Measurements from ENCODE around the gene KCP. TPM values are rescaled to one million over a fixed set of nuclear protein-coding genes. Genes with fewer than 3 reads are reported as not detected.
"Not testable (repeated sequence)": the region's sequence is repeated elsewhere in the genome, so short reads cannot be mapped to it uniquely, and the experiment has no call there.

Gene KCP
- polyA plus RNA-seq, 3 donors = 0.26 to 2.0 (median 1.5) TPM

DNA sequence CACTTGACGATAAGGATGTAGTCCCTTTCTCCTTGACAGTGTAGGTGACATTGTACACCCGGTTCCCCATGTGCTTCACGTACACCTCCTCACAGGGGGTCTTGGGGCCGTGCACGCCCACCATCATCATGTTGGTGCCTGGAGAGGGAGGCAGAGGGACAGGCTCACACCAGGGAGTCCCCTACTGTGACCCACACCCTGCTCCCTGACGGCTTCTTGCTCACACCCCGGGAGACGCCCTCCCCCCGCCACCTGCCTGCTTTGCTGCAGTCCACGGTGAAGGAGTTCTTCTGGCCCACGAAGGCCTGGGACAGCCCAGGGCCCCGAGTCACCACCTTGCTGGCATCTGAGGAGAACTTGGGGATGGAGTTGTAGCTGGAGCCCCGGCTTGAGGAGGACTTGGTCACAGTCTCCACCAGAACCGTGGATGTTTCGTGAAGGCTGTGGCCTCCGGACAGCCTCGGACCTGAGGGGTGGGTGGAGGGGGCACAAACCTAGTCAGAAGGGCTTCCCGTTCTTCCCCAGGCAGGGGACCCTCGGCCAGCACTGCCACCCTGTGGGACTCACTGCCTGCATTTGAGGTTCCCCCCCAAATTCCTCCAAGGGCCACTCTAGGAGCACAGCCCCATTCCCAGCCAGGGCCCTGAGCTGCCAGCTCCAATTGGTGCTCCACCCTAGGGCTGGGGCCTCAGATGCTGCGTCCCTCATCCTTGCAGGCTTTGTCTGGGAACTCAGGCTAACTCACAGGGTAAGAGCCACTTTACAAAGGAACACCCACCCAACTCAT, 2.4 kb upstream of the KCP start:
- WGBS, 3 donors = 64 to 92% (median 90%) methylated on average over 4 to 10 of the region's 20 CpGs
- not testable (repeated sequence) for H3K27ac ChIP-seq (ENCODE audit: low read depth, low read length)

DNA sequence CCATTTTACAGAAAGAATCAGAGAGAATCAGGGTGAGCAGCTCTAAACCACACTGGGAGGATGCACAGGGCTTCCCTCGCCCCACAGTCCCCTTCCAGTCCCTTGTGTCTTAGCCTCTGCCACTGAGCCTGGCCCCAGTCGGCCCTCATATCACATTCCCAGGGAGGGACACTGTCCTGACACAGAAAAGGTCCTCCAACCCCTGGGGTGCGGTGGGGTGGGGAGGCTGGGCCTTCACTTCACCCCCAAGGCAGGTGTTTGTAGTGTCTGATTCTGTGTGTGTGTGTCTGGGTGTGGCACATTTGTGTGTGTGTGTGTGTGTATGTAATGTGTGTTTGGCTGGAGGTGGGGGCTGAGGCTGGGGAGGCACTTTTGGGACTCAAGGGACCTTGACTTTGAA, 1.8 kb upstream of the KCP start:
- WGBS, 3 donors = 72 to 82% (median 78%) methylated on average over 3 of the region's 3 CpGs
- H3K27ac ChIP-seq (ENCODE audit: low read depth, low read length) = no peak overlapping the region

DNA sequence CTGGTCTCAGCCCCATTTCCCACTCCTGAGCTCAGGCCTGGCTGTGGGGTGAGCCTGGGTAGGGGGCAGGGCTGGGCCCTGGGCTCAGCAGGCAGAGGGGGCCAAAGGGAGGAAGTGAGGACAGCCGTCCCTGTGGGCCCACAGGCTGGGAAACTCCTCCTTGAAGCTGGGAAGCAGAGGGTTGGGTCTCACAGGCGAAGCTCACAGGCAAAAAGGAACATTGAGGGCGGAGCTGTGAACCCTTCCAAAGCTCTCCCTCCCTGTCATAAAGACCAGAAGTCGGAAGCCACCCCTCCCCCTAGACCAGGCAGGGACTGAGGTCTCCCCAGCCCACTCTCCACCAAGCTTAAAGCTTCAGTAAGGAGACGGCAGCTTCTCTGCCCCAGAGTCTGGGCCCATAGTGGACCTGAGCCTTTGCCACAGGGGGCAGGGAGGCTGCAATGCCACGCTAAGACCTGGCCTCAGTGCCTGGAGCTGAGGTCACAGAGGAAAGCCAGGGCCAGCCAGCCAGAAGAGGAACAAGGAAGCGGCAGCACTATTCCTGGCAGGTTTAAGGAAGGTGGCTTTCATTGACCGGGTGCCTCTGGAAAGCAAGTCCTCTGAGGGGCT, 1.0 kb upstream of the KCP start:
- 46 to 79% (median 47%) methylated on average over 8 of the region's 8 CpGs for WGBS, 3 donors
- no peak overlapping the region for H3K27ac ChIP-seq (ENCODE audit: low read depth, low read length)

DNA sequence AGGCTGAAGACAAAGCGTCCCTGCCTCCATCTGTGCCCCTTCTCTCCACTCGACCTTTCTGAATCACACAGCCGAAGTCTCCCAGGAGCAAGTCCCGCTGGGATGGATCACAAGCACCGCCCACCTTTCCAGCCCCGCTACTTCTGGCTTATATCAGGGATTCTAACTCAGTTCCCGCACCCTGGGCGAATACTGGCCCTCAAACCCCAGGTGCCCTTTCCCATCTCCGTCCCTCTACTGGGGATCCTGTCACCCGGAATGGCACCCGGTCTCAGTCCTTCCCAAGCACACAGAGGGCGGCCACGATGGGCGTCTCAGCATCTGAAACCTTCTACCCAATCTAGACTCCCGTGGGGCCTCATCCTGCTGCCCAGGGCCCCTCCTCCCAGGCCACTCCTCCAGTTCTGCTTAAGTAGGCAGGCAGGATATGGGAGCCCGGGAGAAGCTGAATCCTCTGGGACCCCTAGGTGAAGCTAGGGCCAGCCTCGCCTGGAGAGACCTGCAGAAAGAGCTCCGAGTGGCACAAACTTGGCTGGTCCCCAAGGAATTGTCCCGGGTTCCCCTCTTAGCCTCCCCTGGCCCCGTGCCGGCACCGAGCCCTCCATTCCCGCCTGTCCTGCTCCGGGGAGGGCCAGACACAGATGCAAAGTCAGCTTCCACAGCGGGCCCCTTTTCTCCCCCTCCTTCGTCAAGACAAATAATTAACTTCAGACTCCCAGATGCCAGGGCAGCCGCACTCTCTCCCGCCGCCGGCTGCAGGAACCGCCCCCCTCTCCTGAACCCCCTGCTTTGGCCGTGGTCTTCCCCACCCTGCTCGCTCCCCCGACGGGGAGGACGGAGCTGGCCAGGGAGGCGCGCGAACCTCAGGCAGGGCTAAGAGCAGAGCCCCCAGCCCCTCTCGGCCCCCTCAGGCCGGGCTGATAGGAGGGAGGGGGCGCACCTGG, 612 bp downstream of the KCP start:
- 11 to 17% (median 16%) methylated on average over 40 to 42 of the region's 42 CpGs for WGBS, 3 donors

DNA sequence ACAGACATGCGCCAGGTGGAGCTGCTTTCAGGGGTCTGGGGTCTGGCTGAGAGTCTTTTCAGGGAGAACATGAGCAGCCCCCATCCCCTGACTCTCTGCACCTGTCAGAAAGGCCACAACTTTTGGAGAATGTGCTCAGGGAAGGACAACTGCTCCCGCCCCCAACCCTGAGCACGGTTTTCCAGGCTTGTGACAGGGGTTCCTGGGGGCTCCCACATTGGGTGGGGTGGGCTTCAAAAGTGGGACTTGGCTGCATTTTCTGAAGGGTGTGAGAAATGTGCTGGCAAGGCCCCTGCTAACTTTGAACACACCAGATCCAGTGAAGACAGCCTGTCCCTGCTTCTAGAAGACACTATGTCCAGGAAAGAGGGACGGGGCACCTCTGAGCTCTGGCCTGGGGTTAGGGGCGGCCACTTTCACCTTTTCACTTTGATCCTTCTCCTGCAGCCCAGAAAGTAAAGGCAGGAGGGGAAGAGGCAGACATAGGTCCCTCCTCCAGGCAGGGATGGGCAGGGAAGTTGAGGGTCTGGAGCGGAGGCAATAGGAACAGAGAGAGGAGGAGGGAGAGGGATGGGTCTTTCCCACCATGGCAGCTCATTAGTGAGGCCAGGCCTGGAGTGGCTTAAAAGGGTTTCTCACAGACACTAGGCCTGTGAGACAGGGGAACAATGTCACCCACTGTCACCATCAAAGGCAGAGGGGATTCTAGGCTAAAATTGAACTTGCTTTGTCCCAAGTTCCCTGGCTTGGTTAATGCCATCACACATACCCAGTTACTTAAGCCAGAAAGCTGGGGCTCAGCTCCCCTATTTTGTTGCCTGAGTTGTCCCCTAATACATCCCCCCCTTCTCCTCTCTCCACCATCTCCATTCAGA, 1.5 kb downstream of the KCP start:
- no peak overlapping the region for H3K27ac ChIP-seq (ENCODE audit: low read depth, low read length)
- WGBS, 3 donors = 86 to 93% (median 90%) methylated on average over 6 of the region's 6 CpGs

More for the DNA sequence above, 612 bp downstream of the KCP start:
- H3K27ac ChIP-seq (ENCODE audit: low read depth, low read length) = no peak overlapping the region

DNA sequence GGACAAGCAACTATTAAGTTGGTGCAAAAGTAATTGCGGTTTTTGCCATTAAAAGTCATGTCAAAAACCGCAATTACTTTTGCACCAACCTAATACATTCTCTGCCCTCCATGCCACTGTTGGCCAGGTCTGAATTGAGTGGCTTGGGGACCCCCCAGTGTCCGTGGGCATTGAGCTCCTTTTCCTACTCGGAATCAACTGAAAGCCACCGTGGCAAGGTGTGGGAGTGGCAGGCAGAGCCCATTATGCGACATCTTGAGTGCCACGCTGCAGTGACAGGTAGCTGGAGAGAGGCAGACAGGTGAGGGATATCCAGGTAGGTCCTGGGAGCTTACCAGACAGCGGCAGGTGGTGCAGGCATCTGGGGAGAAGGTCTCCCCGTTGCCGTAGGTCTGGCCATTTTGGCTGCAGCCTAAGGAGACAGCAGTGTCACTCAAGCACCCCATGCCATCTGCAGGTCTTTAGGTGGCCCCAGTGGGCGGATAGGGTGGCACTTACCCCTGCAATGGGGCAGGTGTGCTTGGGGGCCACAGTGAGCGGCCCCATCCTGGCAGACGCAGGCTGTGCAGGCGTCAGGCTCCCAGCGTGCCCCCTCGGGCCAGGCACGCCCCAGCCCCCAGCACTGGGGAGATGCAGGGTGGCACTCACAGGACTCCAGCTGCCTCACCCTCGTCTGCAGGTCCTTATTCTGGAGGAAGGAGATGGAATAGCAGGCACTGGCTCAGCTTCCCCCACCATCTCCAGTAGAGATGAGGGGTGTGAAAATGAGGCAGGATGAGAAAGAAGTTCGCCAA, 3.5 kb downstream of the KCP start:
- 81 to 89% (median 86%) methylated on average over 18 to 19 of the region's 19 CpGs for WGBS, 3 donors
- H3K27ac ChIP-seq (ENCODE audit: low read depth, low read length) = no peak overlapping the region

DNA sequence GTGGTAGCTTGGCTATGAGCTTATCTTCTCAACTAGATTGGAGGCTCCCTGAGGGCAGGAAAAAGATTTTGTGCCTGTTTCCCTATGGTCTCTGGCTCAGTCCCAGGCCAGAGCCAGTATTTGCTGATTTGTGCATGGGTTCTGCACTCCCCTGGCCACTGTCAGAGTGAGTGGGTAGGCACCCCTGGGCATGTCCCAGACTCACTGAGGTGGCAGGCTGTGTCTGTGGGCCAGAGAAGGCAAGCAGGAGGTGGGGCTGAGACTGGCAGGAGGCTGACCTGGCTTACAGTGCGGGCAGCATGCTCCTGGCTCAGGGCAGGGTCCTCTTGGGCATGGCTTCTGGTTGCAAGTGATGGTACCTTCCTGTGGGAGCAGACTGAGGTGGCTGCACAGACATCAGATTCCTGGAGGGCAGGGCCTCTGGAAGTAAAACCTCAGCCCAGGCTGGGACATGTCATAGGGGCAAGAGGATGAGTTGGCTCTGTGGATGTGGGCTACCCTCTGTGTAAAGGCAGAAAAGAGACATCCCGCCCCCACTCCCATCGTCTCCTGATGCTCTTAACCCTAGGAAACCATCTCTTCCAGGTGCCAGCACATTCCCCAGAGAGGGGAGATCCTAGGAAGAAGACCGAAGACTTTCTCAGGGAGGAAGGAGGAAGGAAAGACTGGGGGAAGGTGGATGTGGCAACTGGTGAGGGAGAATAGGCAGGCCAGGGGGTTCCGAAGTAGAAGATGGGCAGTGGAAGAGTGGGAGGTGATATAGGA, 4.3 kb downstream of the KCP start:
- WGBS, 3 donors = 71 to 85% (median 80%) methylated on average over 5 of the region's 5 CpGs
- H3K27ac ChIP-seq (ENCODE audit: low read depth, low read length) = no peak overlapping the region

DNA sequence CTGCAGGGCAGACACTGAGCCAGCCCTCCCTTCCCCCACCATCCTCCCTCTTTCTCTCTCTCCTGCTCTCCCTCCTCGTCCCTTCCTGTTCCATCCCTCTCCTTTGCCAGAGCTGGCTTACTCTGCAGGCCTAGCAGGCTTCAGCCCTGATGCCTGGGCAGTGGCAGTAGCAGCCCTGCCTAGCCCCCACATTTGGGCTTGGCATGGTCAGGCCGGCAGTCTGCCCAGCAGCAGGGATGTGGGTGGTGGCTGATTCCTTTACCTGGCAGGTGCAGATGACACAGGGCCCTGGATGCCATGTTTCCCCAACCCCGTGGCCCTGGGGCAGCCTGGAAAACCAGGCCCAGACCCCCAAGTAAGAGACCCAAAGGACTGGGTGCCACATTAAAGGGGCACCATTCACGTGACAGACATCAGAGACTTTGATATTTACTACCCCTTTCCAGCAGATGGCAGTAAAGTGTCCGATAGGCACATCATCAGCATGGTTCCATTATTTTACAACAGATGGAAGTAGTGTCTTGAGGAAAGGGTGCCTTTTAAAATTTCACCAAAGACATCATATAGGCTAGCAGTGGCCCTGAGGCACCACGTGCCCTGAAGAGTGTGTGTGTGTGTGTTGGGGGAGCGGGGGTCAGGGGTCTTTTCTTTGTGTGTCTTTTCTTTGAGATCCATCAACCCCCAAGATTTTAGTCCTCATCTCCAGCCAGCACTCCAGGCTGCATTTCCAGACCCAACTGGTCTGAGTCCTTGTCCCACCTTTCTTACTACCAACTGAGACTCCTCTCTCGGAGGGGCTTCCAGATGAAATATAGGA, 5.9 kb downstream of the KCP start:
- no peak overlapping the region for H3K27ac ChIP-seq (ENCODE audit: low read depth, low read length)
- 30 to 41% (median 36%) methylated on average over 8 of the region's 8 CpGs for WGBS, 3 donors

DNA sequence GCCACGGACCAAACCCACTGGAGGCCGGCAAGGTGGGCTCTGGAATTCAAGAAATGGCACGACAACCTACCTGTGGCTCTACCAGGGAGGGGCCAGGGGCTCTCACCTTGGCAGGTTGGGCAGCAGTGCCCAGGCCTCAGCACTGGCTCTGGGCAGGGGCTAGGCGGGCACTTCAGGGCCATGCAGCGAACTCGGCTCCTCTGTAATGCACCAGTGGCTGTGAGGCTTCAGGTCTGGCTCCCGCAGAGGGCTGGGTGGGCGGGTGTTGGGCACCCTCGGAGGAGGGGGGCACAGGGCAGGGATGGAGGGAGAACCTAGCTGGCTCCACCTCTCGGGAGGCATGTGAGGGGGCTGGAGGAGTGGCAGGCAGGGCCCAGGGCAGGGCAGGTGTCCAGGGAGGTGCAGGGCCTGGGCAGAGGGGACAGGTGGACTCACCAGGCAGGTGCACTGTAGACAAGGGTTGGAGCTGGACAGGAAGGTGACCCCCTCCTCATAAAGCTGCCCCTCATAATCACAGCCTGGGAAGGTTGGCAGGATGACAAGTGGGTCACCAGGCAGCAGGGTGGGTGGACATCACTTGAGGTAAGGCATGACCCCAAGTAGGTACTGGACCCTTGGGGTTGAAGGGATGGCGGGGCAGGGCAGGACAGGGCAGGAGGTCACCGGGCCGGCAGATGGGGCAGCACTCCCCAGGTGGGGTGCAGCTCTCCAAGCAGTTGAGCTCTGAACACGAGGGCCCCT, 6.7 kb downstream of the KCP start:
- 79 to 84% (median 81%) methylated on average over 11 to 14 of the region's 14 CpGs for WGBS, 3 donors
- no peak overlapping the region for H3K27ac ChIP-seq (ENCODE audit: low read depth, low read length)

DNA sequence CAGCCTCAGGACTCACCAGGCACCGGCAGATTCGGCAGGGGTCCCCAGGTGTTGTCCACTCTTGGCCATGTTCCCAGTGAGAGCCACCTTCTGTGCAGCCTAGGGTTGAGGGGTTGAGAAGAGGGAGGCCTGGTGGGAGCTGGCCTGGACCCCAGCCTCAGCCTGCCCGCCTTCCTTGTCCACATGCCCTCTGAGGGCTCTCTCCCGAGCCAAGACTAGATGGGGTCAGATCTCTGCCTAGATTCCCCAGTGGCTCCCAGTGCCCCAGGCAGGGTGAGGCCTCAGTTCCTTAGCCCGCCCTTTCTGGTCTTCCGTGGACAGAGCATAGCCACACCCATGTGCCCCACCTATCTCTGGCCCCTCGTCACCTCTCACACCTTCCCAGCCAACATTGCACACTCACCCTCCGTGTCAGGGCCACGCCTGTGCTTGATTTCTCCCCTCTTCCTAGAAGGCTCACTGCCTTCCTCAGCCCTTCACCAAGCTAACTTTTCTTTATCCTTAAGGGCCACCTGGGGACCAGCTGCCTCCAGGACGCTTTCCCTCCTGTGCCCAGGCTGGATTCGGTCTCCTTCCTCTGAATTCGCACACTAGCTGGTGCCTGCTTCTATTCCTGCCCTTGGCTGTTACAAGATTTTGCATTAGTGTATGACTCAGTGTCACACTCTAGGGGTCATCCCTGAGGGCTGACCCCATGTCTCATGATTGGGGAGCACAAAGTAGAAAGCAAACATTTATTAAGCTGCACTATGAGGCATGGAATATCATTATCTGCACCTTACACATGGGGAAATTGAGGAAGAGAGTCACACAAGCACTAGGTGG, 7.5 kb downstream of the KCP start:
- H3K27ac ChIP-seq (ENCODE audit: low read depth, low read length) = no peak overlapping the region
- 78 to 86% (median 80%) methylated on average over 12 of the region's 12 CpGs for WGBS, 3 donors

DNA sequence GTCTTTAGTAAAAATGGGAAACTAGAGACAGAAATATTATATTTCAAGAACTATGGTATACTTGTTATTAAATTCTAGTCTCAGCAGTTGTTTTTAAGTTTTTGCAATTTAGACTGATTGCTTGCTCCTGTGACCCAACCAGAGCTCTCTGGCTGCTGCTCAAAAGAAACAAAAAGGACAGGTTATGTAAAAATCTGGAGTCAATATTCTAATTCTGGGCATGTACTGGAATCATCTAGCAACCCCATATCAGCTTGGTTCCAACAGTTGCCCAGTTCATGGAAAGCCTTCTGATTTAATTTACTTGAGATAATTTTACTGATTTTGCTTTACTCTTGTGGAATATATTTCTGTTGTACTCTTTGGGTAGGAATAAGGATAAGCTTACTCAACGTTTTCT, 10.3 kb downstream of the KCP start:
- no peak overlapping the region for H3K27ac ChIP-seq (ENCODE audit: low read depth, low read length)
- 56 to 74% (median 72%) methylated on average over 1 of the region's 1 CpG for WGBS, 3 donors

DNA sequence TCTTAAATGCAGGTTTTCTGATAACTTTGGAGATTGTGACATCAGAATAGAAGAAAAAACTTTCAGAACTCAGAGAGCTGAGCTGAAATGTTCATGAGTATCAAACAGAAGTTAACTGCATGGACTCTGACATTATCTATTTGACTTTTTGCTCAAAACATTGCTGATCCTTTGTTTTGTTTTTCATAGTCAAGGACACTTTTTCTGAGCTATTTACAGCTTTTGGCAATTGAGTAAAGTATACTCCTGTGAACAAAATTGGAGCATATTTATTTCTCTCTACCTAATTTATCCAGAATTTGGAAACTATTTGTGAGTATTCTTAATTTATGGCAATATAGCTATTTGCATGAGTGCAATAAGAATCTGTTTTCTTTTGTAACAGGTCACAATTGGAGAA, 11.1 kb downstream of the KCP start:
- no peak overlapping the region for H3K27ac ChIP-seq (ENCODE audit: low read depth, low read length)

DNA sequence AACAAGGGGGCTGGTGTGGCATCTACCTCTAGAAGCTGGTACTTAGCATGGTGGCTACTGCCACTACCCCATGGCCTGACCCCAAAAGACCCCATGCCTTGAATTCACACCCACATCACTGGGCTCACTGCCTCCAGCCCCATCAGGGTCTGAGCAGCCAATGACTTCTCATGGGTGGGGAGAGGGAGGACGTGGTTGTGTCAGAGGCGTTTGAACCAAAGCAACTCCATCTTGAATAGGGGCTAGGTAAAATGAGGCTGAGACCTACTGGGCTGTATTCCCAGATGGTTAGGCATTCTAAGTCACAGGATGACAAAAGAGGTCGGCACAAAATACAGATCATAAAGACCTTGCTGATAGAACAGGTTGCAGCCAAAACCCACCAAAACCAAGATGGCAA, 15.2 kb downstream of the KCP start:
- WGBS, 3 donors = 77 to 87% (median 77%) methylated on average over 3 of the region's 3 CpGs
- H3K27ac ChIP-seq (ENCODE audit: low read depth, low read length) = no peak overlapping the region

DNA sequence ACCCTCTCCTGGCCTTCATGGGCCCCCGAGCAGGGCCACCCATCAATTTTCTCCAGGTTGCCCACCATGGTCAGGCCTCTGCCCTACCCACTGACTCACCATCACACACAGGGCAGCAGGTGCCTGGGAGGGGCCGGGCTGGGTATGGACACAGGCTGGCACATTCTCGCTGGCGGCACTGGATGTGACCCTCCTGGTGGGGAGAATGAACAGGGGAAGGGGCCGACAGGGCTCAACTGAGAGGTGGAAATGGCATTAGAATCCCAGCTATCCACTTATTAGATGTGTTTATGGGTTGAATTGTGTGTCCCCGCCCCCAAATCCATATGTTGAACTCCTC, 16.4 kb downstream of the KCP start:
- 90 to 95% (median 93%) methylated on average over 6 of the region's 6 CpGs for WGBS, 3 donors
- no peak overlapping the region for H3K27ac ChIP-seq (ENCODE audit: low read depth, low read length)

Measured in adipose tissue (tissue), 3 donors.